CD14-positive monocyte (primary cell): Measurements from ENCODE around the gene ATG16L2. TPM values are rescaled to one million over a fixed set of nuclear protein-coding genes. Genes with fewer than 3 reads are reported as not detected.
"Not testable (repeated sequence)": the region's sequence is repeated elsewhere in the genome, so short reads cannot be mapped to it uniquely, and the experiment has no call there.

Experiments
- DNase-seq, 3 donors: peaks; one replicate each; pipeline ENCODE4 v3.0.0-alpha.2; 2011 to 2022
- H2AFZ ChIP-seq: 2 replicates; pipeline ENCODE4 v1.6.0; 2012; ENCODE audit warnings: mild to moderate bottlenecking, low read depth, low read length, inconsistent platforms; ENCODE audit not compliant: insufficient read depth, poor library complexity, severe bottlenecking
- H3K27ac ChIP-seq, 2 donors: 1 replicate in 1 of 2; 2 replicates in 1 of 2; pipeline ENCODE4 v1.5.1; 2012 to 2013; ENCODE audit warnings: low read length in 2 of 2, control low read depth in 1 of 2, inconsistent platforms in 1 of 2, low read depth in 1 of 2, mild to moderate bottlenecking in 1 of 2
- H3K27me3 ChIP-seq, 2 donors: one replicate each; pipeline versions ENCODE4 v1.6.0 to v1.6.1; 2011 to 2013; ENCODE audit warnings: low read length in 2 of 2; ENCODE audit not compliant: control insufficient read depth in 2 of 2, insufficient read depth in 2 of 2
- H3K36me3 ChIP-seq, 2 donors: replicated peaks in 1 of 2; 1 replicate in 1 of 2; 2 replicates in 1 of 2; pipeline versions ENCODE4 v1.5.1 to v1.6.1; 2012 to 2013; ENCODE audit warnings: low read length in 2 of 2, control low read depth in 1 of 2, inconsistent platforms in 1 of 2, mild to moderate bottlenecking in 1 of 2; ENCODE audit not compliant: insufficient read depth in 2 of 2, control insufficient read depth in 1 of 2
- H3K4me1 ChIP-seq, 2 donors: 1 replicate in 1 of 2; 2 replicates in 1 of 2; pipeline versions ENCODE4 v1.5.1 to v1.6.1; 2012 to 2013; ENCODE audit warnings: low read length in 2 of 2, control low read depth in 1 of 2, inconsistent platforms in 1 of 2, mild to moderate bottlenecking in 1 of 2, moderate library complexity in 1 of 2; ENCODE audit not compliant: insufficient read depth in 2 of 2, control insufficient read depth in 1 of 2
- H3K4me2 ChIP-seq: replicated peaks from 2 replicates; pipeline ENCODE3; 2012; ENCODE audit warnings: low read length, moderate library complexity, mild to moderate bottlenecking; ENCODE audit not compliant: poor library complexity, severe bottlenecking; ENCODE audit errors: extremely low read depth
- H3K4me3 ChIP-seq, 3 experiments: fragments of 200-600 bp in 1 of 3; sonication (generic) in 1 of 3; replicated peaks in 1 of 3; 1 replicate in 2 of 3; 2 replicates in 1 of 3; pipeline ENCODE4 v1.5.1; 2011 to 2013; ENCODE audit warnings: low read length in 3 of 3, mild to moderate bottlenecking in 3 of 3, control low read depth in 2 of 3, low read depth in 2 of 3, inconsistent platforms in 1 of 3, moderate library complexity in 1 of 3
- H3K79me2 ChIP-seq: 2 replicates; pipeline ENCODE4 v1.6.0; 2012; ENCODE audit warnings: mild to moderate bottlenecking, control low read depth, inconsistent platforms, low read length, moderate library complexity; ENCODE audit not compliant: insufficient read depth
- H3K9ac ChIP-seq: 2 replicates; pipeline ENCODE4 v1.6.0; 2017; ENCODE audit warnings: low read length, mild to moderate bottlenecking; ENCODE audit not compliant: insufficient read depth, poor library complexity, severe bottlenecking
- H3K9me3 ChIP-seq, 2 donors: replicated peaks in 1 of 2; 1 replicate in 1 of 2; 2 replicates in 1 of 2; pipeline versions ENCODE4 v1.5.1 to v1.6.1; 2012 to 2013; ENCODE audit warnings: low read length in 2 of 2, control low read depth in 1 of 2; ENCODE audit not compliant: control insufficient read depth in 1 of 2, insufficient read depth in 1 of 2
- H4K20me1 ChIP-seq: 2 replicates; pipeline ENCODE4 v1.6.0; 2012; ENCODE audit warnings: mild to moderate bottlenecking, low read length, control low read depth, moderate library complexity; ENCODE audit not compliant: insufficient read depth
- H3K27ac Mint-ChIP-seq, 7 donors: one replicate each; pipeline ENCODE4 v1.8.0; 2020; ENCODE audit warnings: mild to moderate bottlenecking in 7 of 7, mixed read lengths in 7 of 7, moderate library complexity in 6 of 7, inconsistent platforms in 2 of 7
- H3K27me3 Mint-ChIP-seq, 3 donors: one replicate each; pipeline ENCODE4 v1.8.0; 2021 to 2022; ENCODE audit warnings: low read depth in 3 of 3, mild to moderate bottlenecking in 3 of 3, mixed read lengths in 3 of 3, moderate library complexity in 3 of 3, inconsistent platforms in 1 of 3
- H3K36me3 Mint-ChIP-seq, 2 donors: one replicate each; pipeline ENCODE4 v1.8.0; 2020; ENCODE audit warnings: mixed read lengths in 2 of 2, inconsistent platforms in 1 of 2, mild to moderate bottlenecking in 1 of 2
- H3K4me1 Mint-ChIP-seq: one replicate; pipeline ENCODE4 v1.8.0; 2020; ENCODE audit warnings: mild to moderate bottlenecking, mixed read lengths
- H3K4me3 Mint-ChIP-seq, 2 donors: one replicate each; pipeline ENCODE4 v1.8.0; 2020; ENCODE audit warnings: mild to moderate bottlenecking in 2 of 2, mixed read lengths in 2 of 2, moderate library complexity in 1 of 2
- H3K9me3 Mint-ChIP-seq, 7 donors: one replicate each; pipeline ENCODE4 v1.8.0; 2020 to 2022; ENCODE audit warnings: mixed read lengths in 7 of 7, mild to moderate bottlenecking in 6 of 7, moderate library complexity in 6 of 7, inconsistent platforms in 2 of 7
- WGBS: methylation state at CpG from one replicate; pipeline ENCODE4 v1.1.5; 2013; ENCODE audit warnings: missing lambda C conversion rate; ENCODE audit not compliant: insufficient coverage; 5-methylcytosine and 5-hydroxymethylcytosine counted together
- intact Hi-C, 2 donors: fragments of 100-400 bp; cut with micrococcal nuclease; formaldehyde crosslinking; loops; one replicate each; pipeline versions ENCODE4 v1.15.0 to v1.15.1; 2023
- polyA plus RNA-seq, 3 donors: library from polyadenylated mRNA; depleted of rRNA in 1 of 3; unstranded in 2 of 3; stranded (reverse) in 1 of 3; fragments of 300-500 nt in 2 of 3; fragments of >200 nt in 1 of 3; fragmentation: Illumina TruSeq in 2 of 3; gene quantifications; 1 replicate in 2 of 3; 2 replicates in 1 of 3; pipeline ENCODE4 v1.2.3, GENCODE V29; 2012 to 2021
- TF ChIP-seq, protein P1 (sequence below): fragments of 200-600 bp; IDR thresholded peaks from one replicate; pipeline ENCODE4 v1.8.0; 2022; ENCODE audit warnings: antibody characterized with exemption, mild to moderate bottlenecking

ATG16L2 gene
- polyA plus RNA-seq, 3 donors: 36.9 to 975 (median 46.8) TPM

- H3K36me3 Mint-ChIP-seq: peaks cover 24 to 52% of the 10 kb centered on the region in 2 donors
- WGBS: no CpG with 5 or more reads among the region's 6 CpGs
- no peaks in the 10 kb centered on the region for H3K9me3 ChIP-seq
These were observed 9.0 kb upstream of the ATG16L2 start for GRCh38 chr11:72805216-72805615.

GRCh38 chr11:72806378-72806777 lies 7.8 kb upstream of the ATG16L2 start:
- intact Hi-C loops, H3K4me3 Mint-ChIP-seq, H4K20me1 ChIP-seq, H3K27me3 Mint-ChIP-seq, H3K9me3 Mint-ChIP-seq, H3K27me3 ChIP-seq, H3K9me3 ChIP-seq, H2AFZ ChIP-seq: not testable (repeated sequence)
- Mint-ChIP-seq H3K4me1 (peaks cover 61% of the 10 kb centered on the region), H3K27ac (peak overlapping the region; percentile 94 to 99 (median 98)), H3K36me3 (peaks cover 30 to 57% of the 10 kb centered on the region in 2 donors)
- peaks cover 45% of the 10 kb centered on the region for H3K79me2 ChIP-seq
- peak overlapping the region in 1 of 3 experiments; percentile 35 for H3K4me3 ChIP-seq
- peaks cover 13 to 23% of the 10 kb centered on the region in 2 donors for H3K36me3 ChIP-seq
- H3K27ac ChIP-seq: peak overlapping the region; percentile 96 to 98
- H3K9ac ChIP-seq: peak overlapping the region; percentile 24
- WGBS: 14% methylated on average over 1 of the region's 1 CpG
- H3K4me2 ChIP-seq: peak overlapping the region; percentile 100
- H3K4me1 ChIP-seq: peaks cover 77 to 78% of the 10 kb centered on the region in 2 donors
- DNase-seq: peak in 1 of 3 donors; percentile 23

More at GRCh38 chr11:72805216-72805615, 9.0 kb upstream of the ATG16L2 start:
- H3K4me3 Mint-ChIP-seq: no peak overlapping the region
- intact Hi-C loops: no loop called here
- H3K9ac ChIP-seq: peak overlapping the region; percentile 29
- H3K4me1 ChIP-seq: peaks cover 65 to 67% of the 10 kb centered on the region in 2 donors
- peaks cover 0 to 2% (median 0%) of the 10 kb centered on the region in 7 donors for H3K9me3 Mint-ChIP-seq
- peak overlapping the region; percentile 89 to 99 (median 98) for H3K27ac Mint-ChIP-seq
- TF ChIP-seq, protein P1, sequence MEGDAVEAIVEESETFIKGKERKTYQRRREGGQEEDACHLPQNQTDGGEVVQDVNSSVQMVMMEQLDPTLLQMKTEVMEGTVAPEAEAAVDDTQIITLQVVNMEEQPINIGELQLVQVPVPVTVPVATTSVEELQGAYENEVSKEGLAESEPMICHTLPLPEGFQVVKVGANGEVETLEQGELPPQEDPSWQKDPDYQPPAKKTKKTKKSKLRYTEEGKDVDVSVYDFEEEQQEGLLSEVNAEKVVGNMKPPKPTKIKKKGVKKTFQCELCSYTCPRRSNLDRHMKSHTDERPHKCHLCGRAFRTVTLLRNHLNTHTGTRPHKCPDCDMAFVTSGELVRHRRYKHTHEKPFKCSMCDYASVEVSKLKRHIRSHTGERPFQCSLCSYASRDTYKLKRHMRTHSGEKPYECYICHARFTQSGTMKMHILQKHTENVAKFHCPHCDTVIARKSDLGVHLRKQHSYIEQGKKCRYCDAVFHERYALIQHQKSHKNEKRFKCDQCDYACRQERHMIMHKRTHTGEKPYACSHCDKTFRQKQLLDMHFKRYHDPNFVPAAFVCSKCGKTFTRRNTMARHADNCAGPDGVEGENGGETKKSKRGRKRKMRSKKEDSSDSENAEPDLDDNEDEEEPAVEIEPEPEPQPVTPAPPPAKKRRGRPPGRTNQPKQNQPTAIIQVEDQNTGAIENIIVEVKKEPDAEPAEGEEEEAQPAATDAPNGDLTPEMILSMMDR: no peak
- peaks cover 15 to 24% of the 10 kb centered on the region in 2 donors for H3K36me3 ChIP-seq
- H2AFZ ChIP-seq: no peak overlapping the region
- H3K27me3 Mint-ChIP-seq: no peaks in the 10 kb centered on the region
- peak; percentile 79 to 90 (median 89) for DNase-seq
- peak overlapping the region; percentile 81 to 96 for H3K27ac ChIP-seq
- no peak overlapping the region for H3K4me3 ChIP-seq
- no peaks in the 10 kb centered on the region for H4K20me1 ChIP-seq
- peak overlapping the region; percentile 36 for H3K4me2 ChIP-seq
- peaks cover 52% of the 10 kb centered on the region for H3K4me1 Mint-ChIP-seq
- no peaks in the 10 kb centered on the region for H3K27me3 ChIP-seq
- peaks cover 33% of the 10 kb centered on the region for H3K79me2 ChIP-seq
